ENCODE measurements around the gene KREMEN2. TPM values are rescaled to one million over a fixed set of nuclear protein-coding genes. Genes with fewer than 3 reads are reported as not detected.

KREMEN2 gene
- total and polyA plus RNA-seq, 2 of the 13 experiments (the other 11 are each of a cell fraction or from before 2014, with no cell fraction given) = 0.48 to 1.2 TPM

GRCh38 chr16:3008690-3009037, 44.6 kb downstream of the KREMEN2 start:
- Histone ChIP-seq H3K9me3 (ENCODE audit: low read length) (no peaks in the 10 kb centered on the region), H4K20me1 (ENCODE audit: insufficient read depth, low read length) (no peaks in the 10 kb centered on the region), H3K36me3 (replicated peaks in 1 of 2; ENCODE audit: control insufficient read depth in 1 of 2, insufficient read depth in 2 of 2, low read length in 2 of 2) (no peaks in the 10 kb centered on the region), H3K27ac (ENCODE audit: extremely low read length, insufficient read depth, low read length) (no peak overlapping the region), H3K9ac (ENCODE audit: insufficient read depth, low read depth, low read length) (no peak overlapping the region), H3K4me3 (replicated peaks in 1 of 3; ENCODE audit: insufficient read depth in 1 of 3, low read depth in 2 of 3, low read length in 3 of 3) (no peak overlapping the region), H3K4me1 (ENCODE audit: insufficient read depth, low read length) (peaks cover 86% of the 10 kb centered on the region), H3K4me2 (ENCODE audit: low read depth, low read length) (peak overlapping the region; percentile 68; the same call in 1 of the 2 replicates), H3K27me3 (ENCODE audit: control insufficient read depth in 1 of 2, insufficient read depth in 2 of 2, low read length in 2 of 2) (peaks cover 7 to 21% of the 10 kb centered on the region in 2 experiments; a peak in 4 of 5 replicates), H3K79me2 (ENCODE audit: insufficient read depth, low read length) (no peaks in the 10 kb centered on the region), H2AFZ (ENCODE audit: low read length) (no peak overlapping the region)
- BruUV-seq (replicated peaks) = no TSS peak
- no peak for TF ChIP-seq NFE2 (CRISPR knock-in tag; IDR thresholded peaks at IDR 0.05)
- no peak for TF ChIP-seq PHF20 (CRISPR knock-in tag; IDR thresholded peaks at IDR 0.05)
- TF ChIP-seq, protein P1, sequence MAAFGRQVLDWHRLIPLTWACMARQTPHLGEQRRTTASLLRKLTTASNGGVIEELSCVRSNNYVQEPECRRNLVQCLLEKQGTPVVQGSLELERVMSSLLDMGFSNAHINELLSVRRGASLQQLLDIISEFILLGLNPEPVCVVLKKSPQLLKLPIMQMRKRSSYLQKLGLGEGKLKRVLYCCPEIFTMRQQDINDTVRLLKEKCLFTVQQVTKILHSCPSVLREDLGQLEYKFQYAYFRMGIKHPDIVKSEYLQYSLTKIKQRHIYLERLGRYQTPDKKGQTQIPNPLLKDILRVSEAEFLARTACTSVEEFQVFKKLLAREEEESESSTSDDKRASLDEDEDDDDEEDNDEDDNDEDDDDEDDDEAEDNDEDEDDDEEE (CRISPR knock-in tag; IDR thresholded peaks at IDR 0.05) = 0 out of 2 replicates have a peak, but pooled peaks have one; percentile 33
- FAIRE-seq (no peak), ATAC-seq (no peak), DNase-seq (ENCODE audit: low spot score) (no peak)
- ChIA-PET POLR2A (interaction anchor here (14.2 kb wide), 1 partner anchor 14 kb away, joined by 750 read pairs; the partner anchor contains the start of genes CLDN6, HCFC1R1, THOC6 and TNFRSF12A), CTCF (ENCODE audit: low intra/inter-chr PET ratio, low total read pairs) (no interaction called here)
- 96% methylated on average over 4 of the region's 4 CpGs for WGBS (ENCODE audit: low lambda C conversion rate)
- intact Hi-C loops (cut with micrococcal nuclease; ENCODE audit: unreplicated experiment) = no loop called here
- in situ Hi-C loops (cut with HindIII; ENCODE audit: extremely low pct_ligation_motif_present, low pct_unique_long_range_greater_than_20kb) = no loop called here

DNA sequence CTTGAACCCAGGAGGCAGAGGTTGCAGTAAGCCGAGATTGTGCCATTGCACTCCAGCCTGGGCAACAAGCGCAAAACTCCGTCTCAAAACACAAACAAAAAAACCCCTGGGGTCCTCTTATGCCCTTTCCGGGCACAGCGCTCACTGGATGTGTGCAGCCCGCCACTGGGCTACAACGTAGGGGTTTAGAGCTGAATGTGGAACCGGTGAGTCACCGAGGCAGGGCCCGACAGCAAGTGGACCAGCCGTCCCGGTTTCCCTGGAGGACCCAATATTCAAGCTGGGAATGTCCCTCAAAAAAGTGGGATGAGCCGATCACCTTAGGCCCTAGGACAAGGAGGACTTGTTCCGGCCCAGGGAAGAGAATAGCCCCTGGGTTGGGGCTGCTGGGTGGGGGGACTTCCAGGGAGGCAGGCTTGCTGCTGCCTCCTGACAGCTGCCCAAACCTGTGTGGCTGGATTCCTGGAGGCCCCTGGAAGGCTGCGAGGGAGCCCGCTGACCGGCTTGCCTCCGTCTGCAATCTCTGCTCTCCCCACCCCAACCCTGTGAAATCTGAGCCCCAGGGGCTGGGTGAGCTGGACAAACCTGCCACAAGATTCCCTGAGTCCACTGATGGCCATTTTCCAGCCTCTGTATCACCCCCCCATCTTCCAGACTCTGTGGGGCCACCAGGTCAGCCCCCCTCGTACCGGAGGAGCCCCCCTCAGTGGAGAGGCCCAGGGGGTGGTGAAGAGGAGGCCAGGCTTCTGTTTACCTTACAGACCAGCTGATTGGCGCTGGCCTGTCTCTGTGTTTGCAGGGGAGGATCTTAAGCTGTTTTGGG, 45.7 kb downstream of the KREMEN2 start:
- Histone ChIP-seq H3K9me3 (ENCODE audit: low read length) (no peaks in the 10 kb centered on the region), H3K79me2 (ENCODE audit: insufficient read depth, low read length) (no peaks in the 10 kb centered on the region), H3K27me3 (ENCODE audit: control insufficient read depth in 1 of 2, insufficient read depth in 2 of 2, low read length in 2 of 2) (peaks cover 7 to 22% of the 10 kb centered on the region in 2 experiments; a peak in 4 of 5 replicates), H4K20me1 (ENCODE audit: insufficient read depth, low read length) (no peaks in the 10 kb centered on the region), H3K27ac (ENCODE audit: extremely low read length, insufficient read depth, low read length) (peak overlapping the region; percentile 40), H3K4me3 (replicated peaks in 1 of 3; ENCODE audit: insufficient read depth in 1 of 3, low read depth in 2 of 3, low read length in 3 of 3) (peak overlapping the region in 2 of 3 experiments; percentile 35 to 69; a peak in 3 of 6 replicates), H2AFZ (ENCODE audit: low read length) (no peak overlapping the region), H3K4me2 (ENCODE audit: low read depth, low read length) (peak overlapping the region; percentile 88), H3K36me3 (replicated peaks in 1 of 2; ENCODE audit: control insufficient read depth in 1 of 2, insufficient read depth in 2 of 2, low read length in 2 of 2) (no peaks in the 10 kb centered on the region), H3K9ac (ENCODE audit: insufficient read depth, low read depth, low read length) (peak overlapping the region; percentile 38; the same call in 1 of the 2 replicates), H3K4me1 (ENCODE audit: insufficient read depth, low read length) (peaks cover 97% of the 10 kb centered on the region)
- BruUV-seq (replicated peaks) = no TSS peak
- WGBS (ENCODE audit: low lambda C conversion rate) = 22% methylated on average over 17 of the region's 21 CpGs
- ChIA-PET POLR2A (interaction anchor here (0.8 to 14.2 kb wide), 6 partner anchors 13 to 125 kb away, joined by 3 to 750 read pairs (median 4); partner anchors contain the start of genes CLDN6, HCFC1R1, THOC6 and TNFRSF12A), CTCF (ENCODE audit: low intra/inter-chr PET ratio, low total read pairs) (no interaction called here)
- peak; percentile 35 for ATAC-seq
- DNase-seq (ENCODE audit: low spot score) = no peak
- FAIRE-seq = no peak
- intact Hi-C loops (cut with micrococcal nuclease; ENCODE audit: unreplicated experiment) (no loop called here), in situ Hi-C loops (cut with HindIII; ENCODE audit: extremely low pct_ligation_motif_present, low pct_unique_long_range_greater_than_20kb) (no loop called here)
- peak; percentile 54 for TF ChIP-seq HDAC1 (CRISPR knock-in tag; IDR thresholded peaks at IDR 0.05)
- peak; percentile 94 for TF ChIP-seq TFAP4 (IDR thresholded peaks at IDR 0.05; ENCODE audit: borderline replicate concordance, low read depth)
- no peak for TF ChIP-seq CC2D1A (CRISPR knock-in tag; IDR thresholded peaks at IDR 0.05)
- peak; percentile 54; the same call in 1 of the 2 replicates for TF ChIP-seq PAXIP1 (CRISPR knock-in tag; conservative IDR thresholded peaks at IDR 0.05)
- TF ChIP-seq SIX4 (CRISPR knock-in tag; IDR thresholded peaks at IDR 0.05) = peak; percentile 78; the same call in 1 of the 2 replicates
- TF ChIP-seq ZNF296 (CRISPR knock-in tag; conservative IDR thresholded peaks at IDR 0.05) = 0 out of 2 replicates have a peak, but pooled peaks have one; percentile 26
- 0 out of 2 replicates have a peak, but pooled peaks have one; percentile 15 for TF ChIP-seq GABPB1 (CRISPR knock-in tag; IDR thresholded peaks at IDR 0.05)

Measured in HepG2 (cell line).